ENCODE results near the gene SUSD6.

DNA sequence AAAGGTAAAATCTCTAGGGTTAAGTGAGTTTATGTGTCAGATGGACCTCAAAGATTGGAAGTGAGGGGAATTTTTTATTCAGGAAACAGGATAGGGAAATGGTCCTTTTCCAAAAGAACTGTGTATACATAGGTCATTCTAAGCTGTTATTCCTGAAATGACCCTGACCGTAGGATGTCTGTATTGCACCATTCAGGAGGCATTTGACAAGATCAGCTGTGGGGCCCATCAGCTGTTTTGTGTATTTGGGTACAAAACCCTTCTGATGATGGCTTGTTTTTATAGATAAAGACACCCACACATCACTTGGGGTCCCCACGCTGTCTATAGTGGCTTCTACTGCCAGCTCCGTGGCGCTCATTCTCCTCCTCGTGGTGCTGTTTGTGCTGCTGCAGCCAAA, 92.9 kb downstream of the SUSD6 start:
- TF ChIP-seq, protein P1, sequence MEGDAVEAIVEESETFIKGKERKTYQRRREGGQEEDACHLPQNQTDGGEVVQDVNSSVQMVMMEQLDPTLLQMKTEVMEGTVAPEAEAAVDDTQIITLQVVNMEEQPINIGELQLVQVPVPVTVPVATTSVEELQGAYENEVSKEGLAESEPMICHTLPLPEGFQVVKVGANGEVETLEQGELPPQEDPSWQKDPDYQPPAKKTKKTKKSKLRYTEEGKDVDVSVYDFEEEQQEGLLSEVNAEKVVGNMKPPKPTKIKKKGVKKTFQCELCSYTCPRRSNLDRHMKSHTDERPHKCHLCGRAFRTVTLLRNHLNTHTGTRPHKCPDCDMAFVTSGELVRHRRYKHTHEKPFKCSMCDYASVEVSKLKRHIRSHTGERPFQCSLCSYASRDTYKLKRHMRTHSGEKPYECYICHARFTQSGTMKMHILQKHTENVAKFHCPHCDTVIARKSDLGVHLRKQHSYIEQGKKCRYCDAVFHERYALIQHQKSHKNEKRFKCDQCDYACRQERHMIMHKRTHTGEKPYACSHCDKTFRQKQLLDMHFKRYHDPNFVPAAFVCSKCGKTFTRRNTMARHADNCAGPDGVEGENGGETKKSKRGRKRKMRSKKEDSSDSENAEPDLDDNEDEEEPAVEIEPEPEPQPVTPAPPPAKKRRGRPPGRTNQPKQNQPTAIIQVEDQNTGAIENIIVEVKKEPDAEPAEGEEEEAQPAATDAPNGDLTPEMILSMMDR (IDR thresholded peaks at IDR 0.05; ENCODE audit: low read depth, low read length, poor library complexity, severe bottlenecking): no peak
- TF ChIP-seq EZH2phosphoT487 (IDR thresholded peaks at IDR 0.05; ENCODE audit: borderline replicate concordance, low read length): no peak

Measured in DOHH2 (cell line).